GM12878 (cell line): ENCODE measurements around the gene ANGEL2. TPM values are rescaled to one million over a fixed set of nuclear protein-coding genes. Genes with fewer than 3 reads are reported as not detected.

Experiments
- ATAC-seq: fragments of 200-7000 bp; cut with Tn5 transposase; 3 replicates; pipeline ENCODE4 v1.9.1; 2020; ENCODE audit warnings: mild to moderate bottlenecking, moderate library complexity
- BruUV-seq: library from RNA; stranded (reverse); fragments of 400-500 nt; replicated peaks from 2 replicates; lab custom pipeline; 2021; lab: Mats Ljungman, UMichigan
- CTCF ChIA-PET: fragments of 300-600 bp; sonication (Branson Sonifier 250); formaldehyde crosslinking; extraction: SDS; loops from one replicate; lab custom pipeline; 2021; ENCODE audit warnings: inconsistent platforms; lab: Yijun Ruan, JAX
- POLR2A ChIA-PET: fragments of 350-600 bp; formaldehyde crosslinking; extraction: SDS; loops from one replicate; lab custom pipeline; 2021; ENCODE audit warnings: inconsistent platforms; lab: Charles Lee
- RAD21 ChIA-PET: fragments of 300-600 bp; sonication (Branson Sonifier 250); formaldehyde crosslinking; loops from one replicate; lab custom pipeline; 2023; ENCODE audit warnings: antibody characterized with exemption; ENCODE audit not compliant: unreplicated experiment; lab: Charles Lee
- SMC1A ChIA-PET: fragments of 300-600 bp; sonication (Branson Sonifier 250); formaldehyde crosslinking; loops from one replicate; lab custom pipeline; 2023; ENCODE audit not compliant: unreplicated experiment, uncharacterized antibody; lab: Charles Lee
- DNase-seq: peaks from one replicate; pipeline ENCODE4 v3.0.0-alpha.2; 2011; ENCODE audit warnings: low read depth, low spot score
- FAIRE-seq: peaks from 3 replicates; lab custom pipeline; 2011; peaks lifted over from hg19 to GRCh38; lab: Jason Lieb, UNC
- H2AFZ ChIP-seq: 2 replicates; pipeline ENCODE4 v1.6.0; 2011; ENCODE audit warnings: low read depth, low read length, control low read depth; ENCODE audit not compliant: control insufficient read depth
- H3K27ac ChIP-seq: 2 replicates; pipeline ENCODE4 v1.5.1; 2011; ENCODE audit warnings: control low read depth; ENCODE audit not compliant: control insufficient read depth, insufficient read depth
- H3K27me3 ChIP-seq, 2 experiments: replicated peaks in 1 of 2; 2 replicates each; pipeline versions ENCODE4 v1.6.0 to v1.6.1; 2011; ENCODE audit warnings: low read length in 1 of 2; ENCODE audit not compliant: control insufficient read depth in 2 of 2, insufficient read depth in 2 of 2
- H3K36me3 ChIP-seq, 2 experiments: 2 replicates each; pipeline ENCODE4 v1.5.1; 2011; ENCODE audit warnings: low read length in 1 of 2; ENCODE audit not compliant: control insufficient read depth in 2 of 2, insufficient read depth in 2 of 2
- H3K4me1 ChIP-seq: 2 replicates; pipeline ENCODE4 v1.6.1; 2011; ENCODE audit warnings: mild to moderate bottlenecking, low read length, moderate library complexity, mixed read lengths; ENCODE audit not compliant: control insufficient read depth, insufficient read depth
- H3K4me2 ChIP-seq: 2 replicates; pipeline ENCODE4 v1.6.0; 2011; ENCODE audit warnings: control low read depth; ENCODE audit not compliant: control insufficient read depth, insufficient read depth
- H3K4me3 ChIP-seq: fragments of 200-600 bp; sonication (generic); 2 replicates; pipeline ENCODE4 v1.5.1; 2016
- H3K79me2 ChIP-seq: 2 replicates; pipeline ENCODE4 v1.6.0; 2011; ENCODE audit warnings: low read length; ENCODE audit not compliant: control insufficient read depth, insufficient read depth
- H3K9ac ChIP-seq: 2 replicates; pipeline ENCODE4 v1.8.0; 2011; ENCODE audit warnings: low read length, control low read depth, mixed read lengths; ENCODE audit not compliant: control insufficient read depth, insufficient read depth
- H3K9me3 ChIP-seq: replicated peaks from 3 replicates; pipeline ENCODE4 v1.5.1; 2011; ENCODE audit warnings: mild to moderate bottlenecking, low read length; ENCODE audit not compliant: control insufficient read depth, insufficient read depth
- H4K20me1 ChIP-seq: 2 replicates; pipeline ENCODE4 v1.6.0; 2011; ENCODE audit not compliant: control insufficient read depth, insufficient read depth
- BCL11A ChIP-seq: IDR thresholded peaks from 2 replicates; pipeline ENCODE4 v1.6.1; 2011; ENCODE audit warnings: low read depth, low read length
- DPF2 ChIP-seq: fragments of 450-650 bp; IDR thresholded peaks from 2 replicates; pipeline ENCODE4 v1.6.1; 2017; ENCODE audit warnings: mild to moderate bottlenecking
- HDAC2 ChIP-seq: fragments of 200-600 bp; sonication (generic); IDR thresholded peaks from 2 replicates; pipeline ENCODE4 v1.6.1; 2017
- IKZF2 ChIP-seq, 2 experiments: fragments of 450-650 bp; IDR thresholded peaks; 2 replicates each; pipeline ENCODE4 v1.6.1; 2017; ENCODE audit warnings: mild to moderate bottlenecking in 2 of 2, moderate library complexity in 2 of 2
- KDM1A ChIP-seq: fragments of 200-600 bp; sonication (generic); IDR thresholded peaks from 2 replicates; pipeline ENCODE4 v1.6.1; 2016; ENCODE audit warnings: borderline replicate concordance
- NBN ChIP-seq: fragments of 450-650 bp; IDR thresholded peaks from 2 replicates; pipeline ENCODE4 v1.6.1; 2016
- NKRF ChIP-seq: fragments of 450-650 bp; conservative IDR thresholded peaks from 2 replicates; pipeline ENCODE4 v1.6.1; 2017; ENCODE audit warnings: mild to moderate bottlenecking, moderate library complexity
- PAX8 ChIP-seq: fragments of 450-650 bp; IDR thresholded peaks from 2 replicates; pipeline ENCODE4 v1.6.1; 2017; ENCODE audit warnings: mild to moderate bottlenecking, moderate library complexity
- SREBF2 ChIP-seq: IDR thresholded peaks from 2 replicates; pipeline ENCODE4 v1.6.1; 2012; ENCODE audit warnings: mild to moderate bottlenecking, low read length
- ZBED1 ChIP-seq: IDR thresholded peaks from 2 replicates; pipeline ENCODE4 v1.6.1; 2016; ENCODE audit warnings: borderline replicate concordance
- WGBS: methylation state at CpG from one replicate; pipeline ENCODE4 v1.1.6; 2016; ENCODE audit warnings: low lambda C conversion rate; ENCODE audit not compliant: insufficient replicate concordance, insufficient coverage; ENCODE audit errors: missing lambda C conversion rate; 5-methylcytosine and 5-hydroxymethylcytosine counted together
- in situ Hi-C: fragments of 300-500 bp; cut with MboI; formaldehyde crosslinking; loops from 9 replicates; pipeline ENCODE4 v1.14.3; 2018; ENCODE audit warnings: mixed read lengths
- intact Hi-C: fragments of 100-400 bp; cut with micrococcal nuclease; formaldehyde crosslinking; loops from one replicate; pipeline ENCODE4 v1.14.2; 2022; ENCODE audit not compliant: unreplicated experiment
- polyA plus RNA-seq, 11 experiments: library from polyadenylated mRNA; depleted of rRNA in 4 of 11; unstranded in 6 of 11; stranded (reverse) in 5 of 11; fragments of >200 nt; fragmentation: Nextera tagmentation in 4 of 11; fragmentation: Illumina TruSeq in 1 of 11; extraction: Ambion mirVana in 4 of 11; extraction: Trizol in 1 of 11; gene quantifications; 1 replicate in 1 of 11; 2 replicates in 10 of 11; pipeline versions ENCODE4 v1.2.1 to v1.2.3, GENCODE V29; 2011 to 2016; ENCODE audit warnings: inconsistent platforms in 2 of 11, missing spikeins in 2 of 11, low read depth in 1 of 11
- total RNA-seq, 4 experiments: library from RNA; depleted of rRNA in 3 of 4; stranded (reverse); fragments of >200 nt in 3 of 4; fragmentation: Illumina TruSeq in 1 of 4; extraction: Trizol in 1 of 4; gene quantifications; 2 replicates each; pipeline versions ENCODE4 v1.2.1 to v1.2.3, GENCODE V29; 2013 to 2021
- TF ChIP-seq, protein P1 (sequence below): fragments of 450-650 bp; IDR thresholded peaks from 2 replicates; pipeline ENCODE4 v1.6.1; 2017; ENCODE audit warnings: antibody characterized with exemption, mild to moderate bottlenecking, moderate library complexity

ANGEL2 gene
- total and polyA plus RNA-seq, 10 of the 15 experiments (the other 5 are each of a cell fraction or from before 2014, with no cell fraction given) = 6.3 to 53.9 (median 30.7) TPM

GRCh38 chr1:212976586-212976985 is 39.1 kb downstream of the ANGEL2 start:
- intact Hi-C loops = loop anchor here (5.0 kb wide), 1 partner anchor 299 kb away; no protein-coding TSS in a partner anchor
- CTCF ChIA-PET = interaction anchor here (1.0 to 8.0 kb wide), 7 partner anchors 10 to 162 kb away, joined by 3 to 61 read pairs (median 5); no protein-coding TSS in a partner anchor
- no TSS peak for BruUV-seq

More at GRCh38 chr1:212976586-212976985, 39.1 kb downstream of the ANGEL2 start:
- SMC1A ChIA-PET = interaction anchor here (1.0 to 7.8 kb wide), 6 partner anchors 11 to 116 kb away, joined by 3 to 86 read pairs (median 34); no protein-coding TSS in a partner anchor
- DNase-seq (no peak), ATAC-seq (no peak), FAIRE-seq (no peak)
- H4K20me1 ChIP-seq = no peaks in the 10 kb centered on the region
- POLR2A ChIA-PET = interaction anchor here (0.6 to 6.1 kb wide), 5 partner anchors 11 to 150 kb away, joined by 4 to 71 read pairs (median 12); no protein-coding TSS in a partner anchor
- H3K4me2 ChIP-seq = no peak overlapping the region
- WGBS = 93% methylated on average over 9 of the region's 9 CpGs
- no peak overlapping the region for H3K27ac ChIP-seq
- H3K9me3 ChIP-seq = no peaks in the 10 kb centered on the region
- no peak overlapping the region for H3K4me3 ChIP-seq
- H3K27me3 ChIP-seq = no peaks in the 10 kb centered on the region
- H3K36me3 ChIP-seq = peaks cover 9 to 16% of the 10 kb centered on the region in 2 experiments
- RAD21 ChIA-PET = interaction anchor here (0.8 to 7.3 kb wide), 5 partner anchors 16 to 161 kb away, joined by 4 to 73 read pairs (median 4); no protein-coding TSS in a partner anchor
- peaks cover 46% of the 10 kb centered on the region for H3K4me1 ChIP-seq
- in situ Hi-C loops = no loop called here
- TF ChIP-seq IKZF2 (IDR thresholded peaks at IDR 0.05) = no peak
- TF ChIP-seq HDAC2 = no peak
- TF ChIP-seq ZBED1 = no peak
- TF ChIP-seq NKRF = no peak
- no peak for TF ChIP-seq KDM1A
- no peak for TF ChIP-seq DPF2
- TF ChIP-seq, protein P1, sequence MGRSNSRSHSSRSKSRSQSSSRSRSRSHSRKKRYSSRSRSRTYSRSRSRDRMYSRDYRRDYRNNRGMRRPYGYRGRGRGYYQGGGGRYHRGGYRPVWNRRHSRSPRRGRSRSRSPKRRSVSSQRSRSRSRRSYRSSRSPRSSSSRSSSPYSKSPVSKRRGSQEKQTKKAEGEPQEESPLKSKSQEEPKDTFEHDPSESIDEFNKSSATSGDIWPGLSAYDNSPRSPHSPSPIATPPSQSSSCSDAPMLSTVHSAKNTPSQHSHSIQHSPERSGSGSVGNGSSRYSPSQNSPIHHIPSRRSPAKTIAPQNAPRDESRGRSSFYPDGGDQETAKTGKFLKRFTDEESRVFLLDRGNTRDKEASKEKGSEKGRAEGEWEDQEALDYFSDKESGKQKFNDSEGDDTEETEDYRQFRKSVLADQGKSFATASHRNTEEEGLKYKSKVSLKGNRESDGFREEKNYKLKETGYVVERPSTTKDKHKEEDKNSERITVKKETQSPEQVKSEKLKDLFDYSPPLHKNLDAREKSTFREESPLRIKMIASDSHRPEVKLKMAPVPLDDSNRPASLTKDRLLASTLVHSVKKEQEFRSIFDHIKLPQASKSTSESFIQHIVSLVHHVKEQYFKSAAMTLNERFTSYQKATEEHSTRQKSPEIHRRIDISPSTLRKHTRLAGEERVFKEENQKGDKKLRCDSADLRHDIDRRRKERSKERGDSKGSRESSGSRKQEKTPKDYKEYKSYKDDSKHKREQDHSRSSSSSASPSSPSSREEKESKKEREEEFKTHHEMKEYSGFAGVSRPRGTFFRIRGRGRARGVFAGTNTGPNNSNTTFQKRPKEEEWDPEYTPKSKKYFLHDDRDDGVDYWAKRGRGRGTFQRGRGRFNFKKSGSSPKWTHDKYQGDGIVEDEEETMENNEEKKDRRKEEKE = no peak
- no peak for TF ChIP-seq NBN
- TF ChIP-seq BCL11A = no peak
- TF ChIP-seq SREBF2 = no peak
- TF ChIP-seq PAX8 = no peak
- no peak overlapping the region for H3K9ac ChIP-seq
- H3K79me2 ChIP-seq = peaks cover 4% of the 10 kb centered on the region; the same call in 1 of the 2 replicates
- no peak overlapping the region for H2AFZ ChIP-seq
